OCI-LY3 (cell line): ENCODE measurements around the gene ZKSCAN5.
"Not testable (repeated sequence)": the region's sequence is repeated elsewhere in the genome, so short reads cannot be mapped to it uniquely, and the experiment has no call there.

Experiments used
- H2AFZ ChIP-seq: fragments of 200-600, 300-600 bp; shearing (Covaris generic); 2 replicates; pipeline ENCODE4 v1.6.0; 2014; ENCODE audit warnings: antibody characterized with exemption, low read depth, low read length
- H3K27ac ChIP-seq: fragments of 200-600, 300-600 bp; sonication (generic); 2 replicates; pipeline ENCODE4 v1.5.1; 2014; ENCODE audit warnings: mild to moderate bottlenecking, low read length, moderate library complexity, mixed read lengths
- H3K27me3 ChIP-seq: fragments of 200-600, 300-600 bp; sonication (generic); 2 replicates; pipeline ENCODE4 v1.6.1; 2014; ENCODE audit warnings: low read depth, low read length, mixed read lengths
- H3K36me3 ChIP-seq: fragments of 200-600, 300-600 bp; sonication (generic); replicated peaks from 2 replicates; pipeline ENCODE3; 2014; ENCODE audit warnings: low read depth, low read length, mixed read lengths
- H3K4me1 ChIP-seq: fragments of 300-600, 200-600 bp; sonication (generic); 2 replicates; pipeline ENCODE4 v1.6.1; 2014; ENCODE audit warnings: low read length, mixed read lengths
- H3K4me2 ChIP-seq: fragments of 200-600, 300-600 bp; sonication (generic); 2 replicates; pipeline ENCODE4 v1.6.1; 2014; ENCODE audit warnings: low read length, mixed read lengths
- H3K4me3 ChIP-seq: fragments of 300-600, 200-600 bp; sonication (generic); 2 replicates; pipeline ENCODE4 v1.5.1; 2014; ENCODE audit warnings: antibody characterized with exemption, mild to moderate bottlenecking, low read length, moderate library complexity
- H3K79me2 ChIP-seq: fragments of 300-600, 200-600 bp; shearing (Covaris generic); 2 replicates; pipeline ENCODE4 v1.6.1; 2014; ENCODE audit warnings: mild to moderate bottlenecking, low read length, mixed read lengths
- H3K9ac ChIP-seq: fragments of 300-600, 200-600 bp; shearing (Covaris generic); 2 replicates; pipeline ENCODE4 v1.6.0; 2014; ENCODE audit warnings: mild to moderate bottlenecking, low read length, moderate library complexity
- H3K9me3 ChIP-seq: fragments of 200-600, 300-600 bp; shearing (Covaris generic); 2 replicates; pipeline ENCODE4 v1.6.1; 2014; ENCODE audit warnings: low read length, mixed read lengths; ENCODE audit not compliant: insufficient read depth
- H4K20me1 ChIP-seq: fragments of 200-600, 300-600 bp; sonication (generic); 2 replicates; pipeline ENCODE4 v1.6.1; 2016; ENCODE audit warnings: low read length, mixed read lengths; ENCODE audit not compliant: insufficient read depth
- EZH2phosphoT487 ChIP-seq: fragments of 200-600 bp; shearing (Covaris generic); IDR thresholded peaks from 2 replicates; pipeline ENCODE4 v1.6.1; 2018; ENCODE audit warnings: antibody characterized with exemption, mixed run types, low read depth
- TF ChIP-seq, protein P1 (sequence below): fragments of 200-600, 300-600 bp; sonication (generic); IDR thresholded peaks from 2 replicates; pipeline ENCODE4 v1.5.1; 2014; ENCODE audit warnings: antibody characterized with exemption, low read length, low read depth

The ZKSCAN5 gene

GRCh38 chr7:99498546-99498944 is 5.9 kb upstream of the ZKSCAN5 start:
- no peak for TF ChIP-seq EZH2phosphoT487
- TF ChIP-seq, protein P1, sequence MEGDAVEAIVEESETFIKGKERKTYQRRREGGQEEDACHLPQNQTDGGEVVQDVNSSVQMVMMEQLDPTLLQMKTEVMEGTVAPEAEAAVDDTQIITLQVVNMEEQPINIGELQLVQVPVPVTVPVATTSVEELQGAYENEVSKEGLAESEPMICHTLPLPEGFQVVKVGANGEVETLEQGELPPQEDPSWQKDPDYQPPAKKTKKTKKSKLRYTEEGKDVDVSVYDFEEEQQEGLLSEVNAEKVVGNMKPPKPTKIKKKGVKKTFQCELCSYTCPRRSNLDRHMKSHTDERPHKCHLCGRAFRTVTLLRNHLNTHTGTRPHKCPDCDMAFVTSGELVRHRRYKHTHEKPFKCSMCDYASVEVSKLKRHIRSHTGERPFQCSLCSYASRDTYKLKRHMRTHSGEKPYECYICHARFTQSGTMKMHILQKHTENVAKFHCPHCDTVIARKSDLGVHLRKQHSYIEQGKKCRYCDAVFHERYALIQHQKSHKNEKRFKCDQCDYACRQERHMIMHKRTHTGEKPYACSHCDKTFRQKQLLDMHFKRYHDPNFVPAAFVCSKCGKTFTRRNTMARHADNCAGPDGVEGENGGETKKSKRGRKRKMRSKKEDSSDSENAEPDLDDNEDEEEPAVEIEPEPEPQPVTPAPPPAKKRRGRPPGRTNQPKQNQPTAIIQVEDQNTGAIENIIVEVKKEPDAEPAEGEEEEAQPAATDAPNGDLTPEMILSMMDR = no peak
- Histone ChIP-seq H3K4me2 (peak overlapping the region; percentile 100), H3K9me3 (peaks cover 7% of the 10 kb centered on the region; the same call in 1 of the 2 replicates), H3K36me3 (peaks cover 30% of the 10 kb centered on the region), H3K27ac (no peak overlapping the region), H3K4me1 (peaks cover 20% of the 10 kb centered on the region), H4K20me1 (peaks cover 15% of the 10 kb centered on the region), H3K4me3 (peak overlapping the region; percentile 96), H3K9ac (peak overlapping the region; percentile 75), H3K27me3 (no peaks in the 10 kb centered on the region), H2AFZ (no peak overlapping the region), H3K79me2 (peaks cover 74% of the 10 kb centered on the region)

DNA sequence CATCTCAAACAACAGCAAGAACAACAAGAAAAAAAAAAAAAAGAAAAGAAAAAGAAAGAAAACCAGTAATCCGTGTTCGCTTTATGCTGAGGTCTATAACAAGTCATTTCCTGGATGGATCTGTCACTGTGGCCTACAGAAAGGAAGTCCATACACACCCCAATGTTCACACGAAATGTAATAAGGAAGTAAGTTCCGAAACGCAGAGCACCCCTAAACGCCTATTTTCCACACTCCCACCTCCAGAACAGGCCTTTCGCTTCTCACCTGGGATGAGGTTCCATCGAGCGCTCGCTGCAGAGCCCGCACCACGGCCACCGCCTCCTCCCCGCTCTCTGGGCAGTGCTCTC is 5.1 kb upstream of the ZKSCAN5 start:
- Histone ChIP-seq H3K27ac (peak overlapping the region; percentile 80), H3K9me3 (no peaks in the 10 kb centered on the region), H2AFZ (no peak overlapping the region; the same call in 1 of the 2 replicates), H3K4me1 (peaks cover 20% of the 10 kb centered on the region), H3K9ac (peak overlapping the region; percentile 75), H3K4me2 (peak overlapping the region; percentile 100), H3K27me3 (no peaks in the 10 kb centered on the region), H4K20me1 (peaks cover 15% of the 10 kb centered on the region), H3K36me3 (peaks cover 22% of the 10 kb centered on the region), H3K79me2 (peaks cover 66% of the 10 kb centered on the region), H3K4me3 (peak overlapping the region; percentile 96)
- TF ChIP-seq EZH2phosphoT487 = no peak
- TF ChIP-seq, protein P1 = no peak

- H3K9ac ChIP-seq = peak within 1 kb of the TSS; percentile 75
- H3K27ac ChIP-seq = peak within 1 kb of the TSS; percentile 80
- peaks cover 15% of the 10 kb centered on the region for H4K20me1 ChIP-seq
- H3K4me1 ChIP-seq = peaks cover 20% of the 10 kb centered on the region
- H3K4me3 ChIP-seq = peak within 1 kb of the TSS; percentile 96
- H2AFZ ChIP-seq = peak within 1 kb of the TSS; percentile 98
- H3K27me3 ChIP-seq = no peaks in the 10 kb centered on the region
- H3K79me2 ChIP-seq = peaks cover 63% of the 10 kb centered on the region
- H3K36me3 ChIP-seq = peaks cover 18% of the 10 kb centered on the region
- TF ChIP-seq, protein P1 = no peak
- no peak for TF ChIP-seq EZH2phosphoT487
- no peaks in the 10 kb centered on the region for H3K9me3 ChIP-seq
- peak within 1 kb of the TSS; percentile 100 for H3K4me2 ChIP-seq
These were observed 4.5 kb upstream of the ZKSCAN5 start, which contains the start of gene ZNF394 for GRCh38 chr7:99499721-99500636. Gene ZNF394, minus strand, starts transcription at chr7:99500281. Its CDS starts 188 bp downstream, at chr7:99500093.

DNA sequence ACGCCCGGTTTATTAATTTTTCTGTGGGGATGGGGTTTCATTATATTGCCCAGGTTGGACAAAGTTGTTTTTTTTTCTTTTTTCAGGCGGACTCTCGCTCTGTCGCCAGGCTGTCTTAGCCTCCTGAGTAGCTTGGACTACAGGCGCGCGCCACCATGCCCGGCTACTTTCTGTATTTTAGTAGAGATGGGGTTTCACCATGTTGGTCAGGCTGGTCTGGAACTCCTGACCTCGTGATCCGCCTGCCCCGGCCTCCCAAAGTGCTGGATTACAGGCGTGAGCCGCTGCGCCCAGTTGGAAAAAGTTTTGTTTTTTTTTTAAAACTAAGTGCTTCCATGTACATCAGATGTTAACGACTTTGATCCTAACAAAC is 3.8 kb upstream of the ZKSCAN5 start:
- H2AFZ ChIP-seq = peak overlapping the region; percentile 98

DNA sequence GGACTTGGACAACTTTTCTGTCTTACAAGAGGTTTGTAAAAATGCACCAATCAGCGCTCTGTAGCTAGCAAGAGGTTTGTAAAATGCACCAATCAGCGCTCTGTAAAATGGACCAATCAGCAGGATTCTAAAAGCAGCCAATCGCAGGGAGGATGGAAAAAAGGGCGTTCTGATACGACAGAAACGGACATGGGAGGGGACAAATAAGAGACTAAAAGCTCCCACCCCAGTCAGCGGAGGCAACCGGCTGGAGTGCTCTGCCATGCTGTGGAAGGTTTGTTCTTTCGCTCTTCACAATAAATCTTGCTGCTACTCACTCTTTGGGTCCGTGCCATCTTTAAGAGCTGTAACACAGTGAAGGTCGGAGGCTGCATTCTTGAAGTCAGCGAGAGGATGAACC is 3.2 kb upstream of the ZKSCAN5 start:
- Histone ChIP-seq H3K36me3 (peaks cover 16% of the 10 kb centered on the region), H3K4me2 (peak overlapping the region; percentile 100; the same call in 1 of the 2 replicates), H4K20me1 (peaks cover 15% of the 10 kb centered on the region), H3K79me2 (peaks cover 63% of the 10 kb centered on the region), H3K4me1 (peaks cover 27% of the 10 kb centered on the region)
- not testable (repeated sequence) for H2AFZ ChIP-seq, H3K9ac ChIP-seq, H3K27me3 ChIP-seq, H3K27ac ChIP-seq, H3K9me3 ChIP-seq, H3K4me3 ChIP-seq

More for the DNA sequence above, 3.8 kb upstream of the ZKSCAN5 start:
- peaks cover 18% of the 10 kb centered on the region for H3K36me3 ChIP-seq
- H4K20me1 ChIP-seq = peaks cover 15% of the 10 kb centered on the region
- H3K27me3 ChIP-seq = no peaks in the 10 kb centered on the region
- H3K4me1 ChIP-seq = peaks cover 21% of the 10 kb centered on the region
- peak overlapping the region; percentile 96 for H3K4me3 ChIP-seq
- peak overlapping the region; percentile 75 for H3K9ac ChIP-seq
- no peak for TF ChIP-seq EZH2phosphoT487
- TF ChIP-seq, protein P1 = no peak
- H3K79me2 ChIP-seq = peaks cover 63% of the 10 kb centered on the region
- no peaks in the 10 kb centered on the region for H3K9me3 ChIP-seq
- H3K27ac ChIP-seq = peak overlapping the region; percentile 80; the same call in 1 of the 2 replicates
- peak overlapping the region; percentile 100 for H3K4me2 ChIP-seq
